ENCODE data around the gene CCDC61.

The CCDC61 gene

DNA sequence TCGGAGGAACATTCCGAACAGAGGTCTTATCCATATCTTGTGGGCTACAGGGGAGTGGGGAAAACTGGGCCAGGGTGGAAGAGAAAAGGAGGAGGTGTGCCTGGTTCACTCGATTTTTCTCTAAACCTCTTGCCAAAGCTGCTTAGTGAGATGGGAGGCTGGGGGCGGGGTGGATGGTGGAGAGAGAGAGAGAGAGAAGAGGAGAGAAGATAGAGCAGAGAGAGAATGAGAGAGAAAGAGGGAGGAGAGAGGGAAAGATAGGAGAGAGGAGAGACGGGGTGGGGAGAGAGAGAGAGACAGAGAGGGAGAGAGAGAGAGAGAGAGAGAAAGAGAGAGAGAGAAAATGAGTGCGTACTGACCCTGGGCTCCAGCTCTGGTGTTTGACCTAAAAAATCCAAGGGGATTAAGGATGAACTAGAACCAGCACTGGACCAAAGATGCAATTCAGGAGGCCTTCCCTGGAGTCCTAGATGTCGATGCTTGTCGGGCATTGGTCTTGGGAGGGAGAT lies 35.7 kb upstream of the CCDC61 start:
- Histone ChIP-seq H3K9ac (ENCODE audit: low read length) (no peak overlapping the region), H3K27me3 (replicated peaks; ENCODE audit: insufficient read depth, low read length) (peaks cover 89% of the 10 kb centered on the region), H3K4me1 (ENCODE audit: low read length) (no peaks in the 10 kb centered on the region), H3K27ac (ENCODE audit: low read length) (no peak overlapping the region), H3K4me3 (ENCODE audit: low read length) (no peak overlapping the region), H3F3A (ENCODE audit: insufficient read depth, low read length) (no peaks in the 10 kb centered on the region), H3K79me2 (ENCODE audit: low read length) (no peaks in the 10 kb centered on the region), H4K20me1 (ENCODE audit: insufficient read depth, low read length) (no peaks in the 10 kb centered on the region), H3K4me2 (ENCODE audit: low read depth, low read length) (no peak overlapping the region), H3K36me3 (replicated peaks; ENCODE audit: insufficient read depth, low read length) (no peaks in the 10 kb centered on the region), H3K9me2 (replicated peaks; ENCODE audit: insufficient read depth, low read length) (no peaks in the 10 kb centered on the region), H2AFZ (ENCODE audit: low read length) (no peak overlapping the region), H3K9me3 (replicated peaks; ENCODE audit: insufficient read depth, low read length) (no peaks in the 10 kb centered on the region)
- TF ChIP-seq EZH2phosphoT487 (IDR thresholded peaks at IDR 0.05; ENCODE audit: low read length) (no peak), EZH2 (optimal IDR thresholded peaks at IDR 0.05; ENCODE audit: low read depth, low read length) (no peak)
- TF ChIP-seq, protein P1, sequence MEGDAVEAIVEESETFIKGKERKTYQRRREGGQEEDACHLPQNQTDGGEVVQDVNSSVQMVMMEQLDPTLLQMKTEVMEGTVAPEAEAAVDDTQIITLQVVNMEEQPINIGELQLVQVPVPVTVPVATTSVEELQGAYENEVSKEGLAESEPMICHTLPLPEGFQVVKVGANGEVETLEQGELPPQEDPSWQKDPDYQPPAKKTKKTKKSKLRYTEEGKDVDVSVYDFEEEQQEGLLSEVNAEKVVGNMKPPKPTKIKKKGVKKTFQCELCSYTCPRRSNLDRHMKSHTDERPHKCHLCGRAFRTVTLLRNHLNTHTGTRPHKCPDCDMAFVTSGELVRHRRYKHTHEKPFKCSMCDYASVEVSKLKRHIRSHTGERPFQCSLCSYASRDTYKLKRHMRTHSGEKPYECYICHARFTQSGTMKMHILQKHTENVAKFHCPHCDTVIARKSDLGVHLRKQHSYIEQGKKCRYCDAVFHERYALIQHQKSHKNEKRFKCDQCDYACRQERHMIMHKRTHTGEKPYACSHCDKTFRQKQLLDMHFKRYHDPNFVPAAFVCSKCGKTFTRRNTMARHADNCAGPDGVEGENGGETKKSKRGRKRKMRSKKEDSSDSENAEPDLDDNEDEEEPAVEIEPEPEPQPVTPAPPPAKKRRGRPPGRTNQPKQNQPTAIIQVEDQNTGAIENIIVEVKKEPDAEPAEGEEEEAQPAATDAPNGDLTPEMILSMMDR (IDR thresholded peaks at IDR 0.05; ENCODE audit: low read length): no peak
- no peak for DNase-seq

DNA sequence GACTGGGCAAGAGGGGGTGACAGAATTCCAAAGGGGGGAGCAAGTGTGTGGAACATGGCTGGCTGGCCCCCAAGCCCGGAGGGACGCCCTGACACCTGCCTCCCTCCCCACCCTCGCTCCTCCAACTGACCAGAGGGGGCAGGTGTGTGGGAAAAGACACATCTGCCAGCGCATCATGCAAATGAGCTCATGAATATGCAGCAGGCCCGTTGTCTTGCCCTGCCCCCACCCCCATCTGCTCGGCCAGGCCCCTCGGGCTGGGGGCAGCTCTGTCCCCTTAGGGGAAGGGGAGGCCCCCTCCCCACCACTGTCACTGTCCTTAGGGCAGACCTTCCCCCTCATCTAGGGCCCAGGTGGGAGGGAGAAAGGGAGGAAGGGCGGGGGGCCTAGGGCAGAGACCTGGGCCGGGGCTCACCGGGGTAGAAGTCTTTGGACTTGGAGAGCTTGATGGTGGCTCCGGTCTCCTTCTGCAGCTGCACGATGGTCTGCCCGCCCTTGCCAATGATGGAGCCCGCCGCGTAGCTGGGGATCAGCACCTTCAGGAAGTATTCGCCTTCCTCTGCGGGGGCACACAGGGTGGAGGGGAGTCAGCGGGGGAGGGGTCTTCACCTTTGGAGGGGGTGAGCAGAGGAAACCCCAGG lies 34.6 kb upstream of the CCDC61 start:
- no peak overlapping the region for H3K27ac ChIP-seq (ENCODE audit: low read length)
- H3K36me3 ChIP-seq (replicated peaks; ENCODE audit: insufficient read depth, low read length): no peaks in the 10 kb centered on the region
- no peaks in the 10 kb centered on the region for H3F3A ChIP-seq (ENCODE audit: insufficient read depth, low read length)
- no peaks in the 10 kb centered on the region for H3K9me3 ChIP-seq (replicated peaks; ENCODE audit: insufficient read depth, low read length)
- no peaks in the 10 kb centered on the region for H3K9me2 ChIP-seq (replicated peaks; ENCODE audit: insufficient read depth, low read length)
- H3K4me1 ChIP-seq (ENCODE audit: low read length): no peaks in the 10 kb centered on the region
- no peaks in the 10 kb centered on the region for H3K79me2 ChIP-seq (ENCODE audit: low read length)
- no peaks in the 10 kb centered on the region for H4K20me1 ChIP-seq (ENCODE audit: insufficient read depth, low read length)
- H2AFZ ChIP-seq (ENCODE audit: low read length): no peak overlapping the region
- H3K27me3 ChIP-seq (replicated peaks; ENCODE audit: insufficient read depth, low read length): peaks cover 90% of the 10 kb centered on the region
- TF ChIP-seq, protein P1 (IDR thresholded peaks at IDR 0.05; ENCODE audit: low read length): no peak
- TF ChIP-seq EZH2phosphoT487 (IDR thresholded peaks at IDR 0.05; ENCODE audit: low read length) (no peak), EZH2 (optimal IDR thresholded peaks at IDR 0.05; ENCODE audit: low read depth, low read length) (no peak)
- H3K4me3 ChIP-seq (ENCODE audit: low read length): no peak overlapping the region
- H3K9ac ChIP-seq (ENCODE audit: low read length): no peak overlapping the region
- no peak overlapping the region for H3K4me2 ChIP-seq (ENCODE audit: low read depth, low read length)
- DNase-seq: no peak

DNA sequence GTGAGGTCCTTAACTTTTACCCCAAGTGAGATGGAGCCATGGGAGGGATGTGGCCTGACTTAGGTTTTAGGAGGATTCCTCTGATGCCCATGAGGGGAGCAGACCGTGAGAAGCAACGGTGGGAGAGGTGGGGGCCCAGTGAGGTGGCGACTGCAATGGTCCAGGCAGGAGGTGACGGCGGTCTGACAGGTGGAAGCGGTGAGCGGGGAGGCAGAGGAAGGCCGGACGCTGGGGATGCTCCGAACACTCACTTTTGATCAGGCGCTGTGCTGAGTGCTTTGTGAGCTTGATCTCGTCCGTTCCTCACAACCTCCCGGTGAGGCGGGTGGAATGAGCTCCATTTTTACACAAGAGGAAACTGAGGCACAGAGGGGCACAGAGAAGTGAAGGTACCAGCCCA lies 33.2 kb upstream of the CCDC61 start:
- no peak overlapping the region for H2AFZ ChIP-seq (ENCODE audit: low read length)
- H3F3A ChIP-seq (ENCODE audit: insufficient read depth, low read length): no peaks in the 10 kb centered on the region
- H3K9ac ChIP-seq (ENCODE audit: low read length): no peak overlapping the region
- no peak overlapping the region for H3K4me2 ChIP-seq (ENCODE audit: low read depth, low read length)
- no peak overlapping the region for H3K4me3 ChIP-seq (ENCODE audit: low read length)
- TF ChIP-seq, protein P1 (IDR thresholded peaks at IDR 0.05; ENCODE audit: low read length): no peak
- TF ChIP-seq EZH2 (optimal IDR thresholded peaks at IDR 0.05; ENCODE audit: low read depth, low read length) (no peak), EZH2phosphoT487 (IDR thresholded peaks at IDR 0.05; ENCODE audit: low read length) (no peak)
- no peaks in the 10 kb centered on the region for H3K9me2 ChIP-seq (replicated peaks; ENCODE audit: insufficient read depth, low read length)
- H3K27me3 ChIP-seq (replicated peaks; ENCODE audit: insufficient read depth, low read length): peaks cover 92% of the 10 kb centered on the region
- H3K27ac ChIP-seq (ENCODE audit: low read length): no peak overlapping the region
- DNase-seq: no peak
- H3K4me1 ChIP-seq (ENCODE audit: low read length): no peaks in the 10 kb centered on the region
- no peaks in the 10 kb centered on the region for H4K20me1 ChIP-seq (ENCODE audit: insufficient read depth, low read length)
- H3K9me3 ChIP-seq (replicated peaks; ENCODE audit: insufficient read depth, low read length): no peaks in the 10 kb centered on the region
- no peaks in the 10 kb centered on the region for H3K36me3 ChIP-seq (replicated peaks; ENCODE audit: insufficient read depth, low read length)
- no peaks in the 10 kb centered on the region for H3K79me2 ChIP-seq (ENCODE audit: low read length)

Data from MM.1S (cell line).